GM18907 (cell line): Measurements from ENCODE around the gene FAM170B.

Experiments used
- ATAC-seq: cut with Tn5 transposase; IDR thresholded peaks from one replicate; pipeline ENCODE4 v1.9.1; 2021; ENCODE audit warnings: mild to moderate bottlenecking, moderate library complexity; ENCODE audit not compliant: unreplicated experiment

The FAM170B gene

GRCh38 chr10:49129376-49129775, 4.4 kb downstream of the FAM170B start:
- ATAC-seq = no peak

- ATAC-seq = no peak
These were observed 5.0 kb downstream of the FAM170B start for GRCh38 chr10:49128854-49129253.

- peak; percentile 77 for ATAC-seq
These were observed 9.6 kb downstream of the FAM170B start for GRCh38 chr10:49123981-49124950.

GRCh38 chr10:49120911-49121310, 12.9 kb downstream of the FAM170B start:
- ATAC-seq = no peak

GRCh38 chr10:49119746-49120145, 14.1 kb downstream of the FAM170B start:
- no peak for ATAC-seq

- no peak for ATAC-seq
These were observed 15.3 kb downstream of the FAM170B start for GRCh38 chr10:49118430-49119074.

- no peak for ATAC-seq
These were observed 16.3 kb downstream of the FAM170B start for GRCh38 chr10:49117376-49118070.

GRCh38 chr10:49116509-49117375, 17.1 kb downstream of the FAM170B start:
- ATAC-seq = no peak

GRCh38 chr10:49115796-49116508, 17.9 kb downstream of the FAM170B start:
- no peak for ATAC-seq

GRCh38 chr10:49115015-49115795, 18.6 kb downstream of the FAM170B start, which contains the start of gene VSTM4:
TSS of gene VSTM4 (minus strand) at chr10:49115522. CDS start at chr10:49115485, 37 bp downstream.
- ATAC-seq = no peak

- ATAC-seq = no peak
These were observed 19.2 kb downstream of the FAM170B start for GRCh38 chr10:49114718-49115014.

GRCh38 chr10:49113741-49114141, 20.1 kb downstream of the FAM170B start:
- no peak for ATAC-seq

GRCh38 chr10:49112851-49113250, 21.0 kb downstream of the FAM170B start:
- no peak for ATAC-seq

GRCh38 chr10:49112098-49112497, 21.7 kb downstream of the FAM170B start:
- ATAC-seq = no peak

GRCh38 chr10:49111320-49111698, 22.5 kb downstream of the FAM170B start:
- no peak for ATAC-seq

GRCh38 chr10:49110684-49111319, 23.0 kb downstream of the FAM170B start:
- ATAC-seq = no peak

- ATAC-seq = no peak
These were observed 24.0 kb downstream of the FAM170B start for GRCh38 chr10:49109669-49110340.

- no peak for ATAC-seq
These were observed 25.2 kb downstream of the FAM170B start for GRCh38 chr10:49108656-49109055.
